ENCODE results near the gene EDN1. TPM values are rescaled to one million over a fixed set of nuclear protein-coding genes. Genes with fewer than 3 reads are reported as not detected.

The EDN1 gene
- total and polyA plus RNA-seq, 2 of the 4 experiments (the other 2 are of a cell fraction) = 5.6 to 9.0 TPM

DNA sequence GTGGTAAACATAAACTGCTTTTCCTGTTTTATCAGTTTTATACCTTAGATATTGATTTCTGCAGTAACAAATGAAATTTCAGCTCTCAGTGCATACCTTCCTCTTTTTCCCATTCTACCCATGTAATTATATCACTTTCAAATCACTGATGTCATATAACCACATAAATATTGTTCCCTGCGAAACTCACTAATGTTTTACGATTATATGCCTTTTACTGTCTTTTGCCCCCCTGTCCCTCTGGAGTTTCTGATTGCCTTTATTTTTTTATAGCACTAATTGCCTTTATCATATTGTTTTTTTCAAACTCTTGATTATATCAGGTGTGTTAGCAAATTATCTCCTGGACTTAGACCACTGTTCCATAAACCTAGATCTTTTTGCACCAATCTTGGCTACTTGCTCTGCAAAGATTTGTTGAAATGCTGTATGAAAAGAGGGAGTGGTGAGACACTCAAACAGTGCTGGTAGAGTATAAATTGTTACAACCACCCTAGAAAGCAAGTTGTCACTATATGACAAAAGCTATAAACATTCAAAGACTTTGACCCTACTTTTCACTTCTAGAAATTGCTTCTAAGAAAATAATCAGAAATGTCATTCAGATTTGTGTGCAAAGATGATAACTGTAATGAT, 29.6 kb upstream of the EDN1 start:
- H3K36me3 ChIP-seq (ENCODE audit: control insufficient read depth, insufficient read depth, low read length) = no peaks in the 10 kb centered on the region
- H2AK5ac ChIP-seq (ENCODE audit: low read depth, low read length) = no peak overlapping the region
- ATAC-seq (ENCODE audit: low read depth) = no peak
- dilution Hi-C loops (cut with HindIII; ENCODE audit: low sequenced_read_pairs, unreplicated experiment) = no loop called here
- WGBS, 2 experiments (ENCODE audit: extremely low coverage in 2 of 2, insufficient read length in 1 of 2) = no CpG with 5 or more reads among the region's 2 CpGs
- H4K91ac ChIP-seq (ENCODE audit: insufficient read depth, low read depth, low read length) = no peak overlapping the region
- no peak overlapping the region for H3K4ac ChIP-seq (ENCODE audit: low read depth, low read length)
- H4K8ac ChIP-seq (ENCODE audit: low read depth in 2 of 2, low read length in 2 of 2) = no peak overlapping the region
- H4K5ac ChIP-seq (ENCODE audit: low read depth, low read length) = no peak overlapping the region
- H3K79me1 ChIP-seq (ENCODE audit: low read depth in 1 of 2, low read length in 2 of 2) = no peaks in the 10 kb centered on the region
- in situ Hi-C loops (cut with MboI; ENCODE audit: low sequenced_read_pairs) = no loop called here
- intact Hi-C loops (cut with micrococcal nuclease) = no loop called here
- H3K56ac ChIP-seq (ENCODE audit: extremely low read depth, insufficient read depth, low read length) = no peak overlapping the region
- no peak overlapping the region for H2BK120ac ChIP-seq (ENCODE audit: low read depth, low read length)
- no peaks in the 10 kb centered on the region for H3K4me1 ChIP-seq (ENCODE audit: control insufficient read depth, insufficient read depth, low read length)
- H3K9me1 ChIP-seq (ENCODE audit: insufficient read depth, low read length) = 0 out of 2 replicates have a peak, but pooled peaks cover 3% of the 10 kb centered on the region
- H2BK5ac ChIP-seq (ENCODE audit: low read depth, low read length, poor library complexity, severe bottlenecking) = no peak overlapping the region
- ChIA-PET CTCF (no interaction called here), POLR2A (ENCODE audit: unreplicated experiment) (no interaction called here)
- no peaks in the 10 kb centered on the region for H3K9me3 ChIP-seq (ENCODE audit: control insufficient read depth, insufficient read depth, low read length)
- TF ChIP-seq POLR2A (IDR thresholded peaks at IDR 0.05; ENCODE audit: low read depth, low read length) (no peak), SMC3 (IDR thresholded peaks at IDR 0.05; ENCODE audit: low read depth, low read length) (no peak), RCOR1 (IDR thresholded peaks at IDR 0.05; ENCODE audit: insufficient replicate concordance, low read length) (no peak), ELK1 (IDR thresholded peaks at IDR 0.05; ENCODE audit: borderline replicate concordance, low read depth, low read length) (no peak), FOS (IDR thresholded peaks at IDR 0.05; ENCODE audit: low read depth, low read length) (no peak), MAZ (IDR thresholded peaks at IDR 0.05; ENCODE audit: borderline replicate concordance, low read depth, low read length) (no peak), MAFK (IDR thresholded peaks at IDR 0.05; ENCODE audit: low read depth, low read length) (no peak), MXI1 (IDR thresholded peaks at IDR 0.05; ENCODE audit: borderline replicate concordance, low read depth, low read length) (no peak)
- H3K27me3 ChIP-seq (ENCODE audit: control insufficient read depth, insufficient read depth, low read length) = no peaks in the 10 kb centered on the region
- no peak overlapping the region for H3K18ac ChIP-seq (ENCODE audit: low read depth, low read length)
- no peaks in the 10 kb centered on the region for H4K20me1 ChIP-seq (ENCODE audit: insufficient read depth, low read length)
- no peak for DNase-seq
- no peak overlapping the region for H2AK9ac ChIP-seq (replicated peaks; ENCODE audit: low read depth, low read length, poor library complexity)
- no peak overlapping the region for H2AFZ ChIP-seq (replicated peaks; ENCODE audit: low read length, poor library complexity)
- H3K4me3 ChIP-seq (ENCODE audit: insufficient read depth, low read depth, low read length) = no peak overlapping the region
- no peak overlapping the region for H3K23ac ChIP-seq (ENCODE audit: low read depth, low read length)
- H3K14ac ChIP-seq (replicated peaks; ENCODE audit: low read depth, low read length) = no peak overlapping the region
- no peak overlapping the region for H3K4me2 ChIP-seq (ENCODE audit: low read depth, low read length)
- H3K9ac ChIP-seq (ENCODE audit: low read depth, low read length) = no peak overlapping the region
- BruUV-seq (replicated peaks) = no TSS peak
- no peak overlapping the region for H2BK20ac ChIP-seq (ENCODE audit: low read depth, low read length)
- no peak overlapping the region for H2BK15ac ChIP-seq (ENCODE audit: low read depth, low read length)
- no peak overlapping the region for H3K27ac ChIP-seq (ENCODE audit: insufficient read depth, low read length)

Data from IMR-90 (cell line).